GM12865 (cell line): Measurements from ENCODE around the gene MYL10.
A peak's percentile ranks its signal among the peaks of the same experiment; 100 is the strongest.

ENCODE experiments used
- DNase-seq: peaks from one replicate; pipeline ENCODE4 v3.0.0; 2010; ENCODE audit warnings: low read depth
- H3K4me3 ChIP-seq: 2 replicates; pipeline ENCODE4 v1.5.1; 2011; ENCODE audit warnings: mild to moderate bottlenecking, low read depth, low read length, control low read depth
- CTCF ChIP-seq: IDR thresholded peaks from 2 replicates; pipeline ENCODE4 v1.5.1; 2011; ENCODE audit warnings: low read length, control low read depth, low read depth, inconsistent platforms; ENCODE audit not compliant: insufficient read depth; ENCODE audit errors: missing control alignments

MYL10 gene

GRCh38 chr7:101673951-101674350 is 44.9 kb upstream of the MYL10 start:
- H3K4me3 ChIP-seq = no peak overlapping the region
- DNase-seq = no peak
- no peak for TF ChIP-seq CTCF

DNA sequence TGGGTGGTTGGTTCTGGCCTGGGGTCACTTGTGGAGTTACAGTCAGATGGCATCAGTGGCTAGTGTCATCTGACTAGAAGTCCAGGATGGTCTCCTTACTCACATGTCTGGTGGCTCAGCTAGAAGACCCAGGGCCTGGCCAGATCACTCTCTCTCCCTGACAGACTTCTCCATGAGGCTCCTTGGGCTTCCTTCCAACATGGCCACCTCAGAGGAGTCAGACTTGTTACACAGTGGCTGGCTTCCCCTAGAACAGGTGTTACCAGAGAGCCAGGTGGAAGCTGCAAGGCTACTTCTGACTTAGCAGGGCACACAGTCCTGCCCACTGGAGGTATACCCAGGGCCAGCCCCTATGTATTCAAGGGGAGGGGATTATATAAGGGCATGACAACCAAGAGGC is 44.2 kb upstream of the MYL10 start:
- no peak for TF ChIP-seq CTCF
- no peak overlapping the region for H3K4me3 ChIP-seq
- DNase-seq = no peak

GRCh38 chr7:101671371-101672356 is 42.6 kb upstream of the MYL10 start:
- no peak overlapping the region for H3K4me3 ChIP-seq
- DNase-seq = no peak
- no peak for TF ChIP-seq CTCF

DNA sequence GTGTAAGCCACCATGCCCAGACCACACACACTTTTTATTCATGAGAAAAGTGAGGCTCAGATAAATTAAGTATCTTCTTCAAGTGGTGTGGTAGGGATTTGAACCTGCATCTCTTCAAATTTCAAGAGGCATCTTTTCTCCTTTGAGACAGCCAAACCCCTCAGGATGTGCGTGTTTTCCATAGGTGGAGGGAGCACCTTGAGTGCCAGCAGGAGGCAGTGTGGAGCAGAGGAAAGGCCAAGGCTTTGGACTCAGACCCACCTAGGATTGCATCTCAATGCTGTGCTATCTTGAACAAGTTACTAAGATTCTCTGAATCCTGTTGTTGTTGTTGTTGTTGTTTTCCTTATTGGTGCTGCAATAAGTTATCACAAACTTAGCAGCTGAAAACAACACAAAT is 40.2 kb upstream of the MYL10 start:
- no peak for TF ChIP-seq CTCF
- peak; percentile 21 for DNase-seq

DNA sequence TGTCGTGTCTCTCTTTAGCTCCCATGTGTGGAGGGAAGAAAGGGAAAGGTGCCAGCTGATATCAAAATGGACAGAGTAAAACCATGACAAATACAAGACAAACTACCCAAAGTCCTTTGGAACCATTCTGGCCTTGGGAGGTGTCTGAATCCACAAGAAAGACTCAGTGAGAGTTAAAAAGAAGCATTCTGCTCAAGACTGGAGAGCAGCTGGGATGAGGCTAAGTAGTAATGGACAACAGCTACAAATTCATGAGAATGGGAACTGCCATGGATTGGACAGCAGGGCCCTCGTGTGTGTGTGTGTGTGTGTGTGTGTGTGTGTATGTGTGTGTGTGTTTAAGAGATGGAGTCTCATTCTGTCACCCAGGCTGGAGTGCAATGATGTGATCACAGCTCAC is 39.6 kb upstream of the MYL10 start:
- H3K4me3 ChIP-seq = no peak overlapping the region
- no peak for TF ChIP-seq CTCF
- DNase-seq = no peak

More for the DNA sequence above, 40.2 kb upstream of the MYL10 start:
- no peak overlapping the region for H3K4me3 ChIP-seq

DNA sequence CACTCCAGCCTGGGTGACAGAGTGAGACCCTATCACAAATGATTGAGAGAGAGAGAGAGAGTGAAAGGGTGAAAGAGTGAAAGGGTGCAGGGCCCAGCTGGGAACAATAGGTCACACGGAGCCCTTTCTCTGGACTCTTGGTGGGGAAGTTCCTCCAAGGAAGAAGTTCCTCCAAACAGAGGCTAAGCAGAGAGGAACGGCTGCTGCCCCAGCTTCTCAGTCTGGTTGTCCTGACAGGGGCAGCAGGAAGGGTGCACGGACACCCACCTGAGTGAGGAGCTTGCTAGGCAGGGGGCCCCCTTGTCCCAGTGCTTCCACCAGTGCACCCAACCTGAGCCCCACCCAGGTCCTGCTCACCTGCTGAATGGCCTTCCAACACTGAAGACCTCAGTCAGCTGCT is 38.8 kb upstream of the MYL10 start:
- DNase-seq = no peak
- TF ChIP-seq CTCF = no peak
- H3K4me3 ChIP-seq = no peak overlapping the region
